GM21423 (cell line): Measurements from ENCODE around the gene CDK14.
A peak's percentile ranks its signal among the peaks of the same experiment; 100 is the strongest.

Experiments used
- ATAC-seq: cut with Tn5 transposase; IDR thresholded peaks from one replicate; pipeline ENCODE4 v1.9.1; 2021; ENCODE audit warnings: mild to moderate bottlenecking, moderate library complexity; ENCODE audit not compliant: unreplicated experiment

Gene CDK14

DNA sequence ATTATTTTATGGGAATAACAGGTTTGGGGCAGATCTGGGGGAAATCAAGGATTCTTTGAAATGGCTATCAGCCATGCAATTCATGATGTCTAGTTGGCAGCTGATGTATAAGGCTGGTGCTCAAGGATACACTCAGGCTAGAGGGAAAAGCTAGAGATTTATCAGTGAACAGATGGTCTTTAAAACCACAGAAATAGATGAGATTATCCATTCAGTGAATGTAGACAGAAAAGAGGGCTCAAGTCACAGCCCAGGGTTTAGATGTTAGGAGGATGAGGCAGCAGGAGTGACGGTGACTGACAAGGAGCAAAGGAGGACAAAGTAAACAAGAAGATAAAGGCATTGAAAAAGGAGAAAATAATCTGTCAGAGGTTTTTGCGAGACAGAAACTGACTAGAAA lies 238.7 kb downstream of the CDK14 start:
- no peak for ATAC-seq

DNA sequence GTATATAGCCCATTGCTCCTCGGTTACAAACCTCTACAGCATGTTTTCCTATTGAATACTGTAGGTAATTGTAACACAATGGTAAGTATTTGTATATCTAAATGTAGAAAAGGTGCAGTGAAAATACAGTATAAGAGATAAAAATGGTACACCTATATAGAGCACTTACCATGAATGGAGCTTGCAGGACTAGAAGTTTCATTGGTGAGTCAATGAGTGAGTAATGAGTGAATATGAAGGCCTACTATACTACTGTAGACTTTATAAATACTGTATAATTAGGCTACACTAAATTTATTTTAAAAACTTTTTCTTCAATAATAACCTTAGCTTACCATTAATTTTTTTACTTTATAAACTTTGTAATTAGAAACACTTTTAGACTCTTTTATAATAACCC lies 239.7 kb downstream of the CDK14 start:
- no peak for ATAC-seq

DNA sequence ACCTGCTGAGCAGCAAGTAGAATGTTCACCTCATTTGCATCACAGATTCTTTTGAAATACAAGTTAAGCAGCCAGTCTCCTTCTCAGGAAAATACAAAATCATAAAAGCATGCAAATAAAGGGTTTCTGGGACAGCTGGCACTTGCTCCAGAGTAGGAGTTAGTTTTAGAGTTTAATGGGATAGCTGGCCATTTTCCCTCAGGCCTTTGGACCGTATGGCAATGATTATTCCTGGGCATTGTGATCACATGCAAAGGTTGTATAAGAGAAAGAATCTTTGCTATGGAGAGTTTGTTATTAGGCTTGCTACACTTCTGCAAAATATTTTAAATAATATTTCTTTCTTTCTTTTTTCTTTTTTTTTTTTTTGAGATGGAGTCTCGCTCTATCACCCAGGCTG lies 240.8 kb downstream of the CDK14 start:
- no peak for ATAC-seq

DNA sequence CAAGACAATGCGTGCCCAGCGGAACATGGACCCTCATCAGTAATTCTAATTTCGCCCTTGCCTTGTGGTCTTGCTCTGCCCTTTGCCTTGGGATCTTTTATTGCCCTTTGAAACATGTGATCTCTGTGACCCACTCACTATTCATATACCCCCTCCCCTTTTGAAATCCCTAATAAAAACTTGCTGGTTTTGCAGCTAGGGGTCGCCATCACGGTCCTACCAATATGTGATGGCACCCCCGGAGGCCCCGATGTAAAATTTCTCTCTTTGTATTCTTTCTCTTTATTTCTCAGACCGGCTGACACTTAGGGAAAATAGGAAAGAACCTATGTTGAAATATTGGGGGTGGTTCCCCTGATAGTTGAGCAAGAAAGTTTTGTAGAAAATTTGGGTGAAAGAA lies 242.7 kb downstream of the CDK14 start:
- ATAC-seq: no peak

DNA sequence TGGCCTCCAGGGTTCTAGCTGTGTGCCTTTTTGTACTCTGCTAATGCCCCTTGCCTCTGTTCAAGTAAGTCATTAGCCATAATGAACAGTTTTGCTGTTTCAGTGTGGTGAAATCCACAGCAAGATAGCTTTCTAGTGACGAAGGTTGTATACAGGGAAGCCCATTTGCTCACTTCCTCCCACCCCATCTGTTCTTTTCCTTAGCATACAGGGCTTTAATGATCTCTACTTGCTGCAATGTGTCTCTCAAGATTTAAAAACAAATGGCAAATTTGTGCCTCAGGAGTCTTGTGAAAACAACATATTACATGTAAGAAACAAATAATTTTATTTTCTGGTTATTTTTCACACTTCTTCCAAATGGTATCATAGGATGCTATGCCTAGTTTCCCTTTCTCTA lies 243.2 kb downstream of the CDK14 start:
- no peak for ATAC-seq

DNA sequence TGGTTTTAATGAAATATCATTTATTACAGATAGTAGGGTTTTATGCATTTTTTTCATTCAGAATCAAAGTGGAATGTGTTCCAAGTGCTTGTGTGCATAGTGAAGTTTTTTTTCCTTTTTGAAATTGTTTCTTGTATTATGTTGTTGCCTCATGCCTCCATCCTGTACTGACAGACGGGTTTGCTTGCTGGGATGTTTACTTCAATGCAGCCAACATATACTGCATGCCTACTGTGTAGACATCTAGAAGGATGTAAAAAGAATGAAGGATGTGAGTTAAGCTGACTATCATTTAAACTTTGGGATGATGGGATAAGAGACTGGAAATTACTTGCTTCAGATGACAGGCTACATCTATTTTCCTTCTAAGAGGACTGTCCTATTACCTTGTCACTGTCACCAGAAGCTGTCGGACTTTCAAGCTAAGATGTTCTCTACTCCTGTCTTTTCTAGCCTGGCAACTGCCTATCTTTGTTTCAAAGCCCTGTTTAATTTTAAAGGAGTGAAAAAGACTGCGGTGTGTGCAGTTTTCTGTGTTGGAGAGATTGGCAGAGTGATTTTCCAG lies 243.7 kb downstream of the CDK14 start:
- ATAC-seq: no peak

DNA sequence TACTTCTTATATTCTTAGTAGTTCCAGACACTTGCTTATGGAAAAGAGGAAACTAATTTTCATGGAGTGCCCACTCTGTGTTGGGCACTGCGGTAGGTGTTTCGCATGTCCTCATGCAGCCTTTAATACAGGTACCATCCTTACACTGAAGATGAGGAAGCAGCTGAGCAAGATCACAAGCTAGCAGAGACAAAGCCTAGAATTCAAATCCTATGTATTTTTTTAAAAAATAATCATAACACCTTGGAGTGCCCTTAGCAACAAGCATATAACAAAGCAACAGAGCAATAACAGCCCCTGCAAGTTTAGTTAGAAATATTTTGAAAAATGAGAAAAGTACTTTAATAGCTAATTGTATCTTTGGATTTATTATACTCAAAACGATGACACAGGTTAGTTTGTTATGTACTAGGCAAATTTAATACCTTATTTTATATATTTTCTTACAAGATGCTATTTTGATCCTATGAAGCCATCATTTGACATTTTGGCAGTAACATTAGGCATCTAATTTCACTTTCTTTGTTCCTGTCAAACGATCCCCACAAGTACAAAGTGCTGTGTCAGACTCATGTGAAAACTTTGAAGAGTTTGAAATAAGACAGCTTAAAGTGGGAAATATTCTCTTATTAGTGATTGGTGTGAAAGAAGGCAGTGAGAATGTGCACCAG lies 245.8 kb downstream of the CDK14 start:
- ATAC-seq: no peak

DNA sequence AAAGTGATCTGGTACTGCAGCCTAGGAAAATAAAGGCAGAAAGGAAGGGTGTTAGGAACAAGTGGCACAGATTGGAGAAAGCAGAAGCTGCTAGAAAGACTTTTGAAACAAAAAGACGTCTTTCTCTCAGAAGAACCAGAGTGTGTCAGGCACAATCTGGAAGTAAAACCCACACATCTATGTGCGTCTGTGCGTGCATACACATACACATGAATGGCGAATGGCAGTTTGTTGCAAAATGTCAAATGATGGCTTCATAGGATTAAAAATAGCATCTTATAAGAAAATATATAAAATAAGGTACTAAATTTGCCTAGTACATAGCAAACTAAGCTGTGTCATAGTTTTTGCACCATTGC lies 246.3 kb downstream of the CDK14 start:
- no peak for ATAC-seq

DNA sequence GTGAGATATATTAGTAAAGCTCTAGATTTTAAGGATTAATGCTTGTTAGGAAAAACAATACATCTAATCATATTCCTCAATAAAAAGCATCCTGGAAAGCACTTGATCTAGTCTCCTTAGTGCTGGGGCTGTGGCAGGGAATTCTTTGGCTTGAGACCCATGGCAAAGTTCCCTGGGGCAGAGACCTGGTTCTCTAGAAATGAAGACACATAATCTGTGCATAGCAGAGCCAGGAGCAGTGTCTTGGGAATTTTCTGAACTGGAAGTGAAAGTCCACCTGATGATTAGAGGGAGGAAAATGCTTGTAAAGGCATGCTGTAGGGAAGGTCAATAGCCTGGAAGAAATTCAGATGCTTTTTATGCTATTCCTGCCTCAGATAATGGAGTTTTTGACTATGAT lies 247.4 kb downstream of the CDK14 start:
- no peak for ATAC-seq

DNA sequence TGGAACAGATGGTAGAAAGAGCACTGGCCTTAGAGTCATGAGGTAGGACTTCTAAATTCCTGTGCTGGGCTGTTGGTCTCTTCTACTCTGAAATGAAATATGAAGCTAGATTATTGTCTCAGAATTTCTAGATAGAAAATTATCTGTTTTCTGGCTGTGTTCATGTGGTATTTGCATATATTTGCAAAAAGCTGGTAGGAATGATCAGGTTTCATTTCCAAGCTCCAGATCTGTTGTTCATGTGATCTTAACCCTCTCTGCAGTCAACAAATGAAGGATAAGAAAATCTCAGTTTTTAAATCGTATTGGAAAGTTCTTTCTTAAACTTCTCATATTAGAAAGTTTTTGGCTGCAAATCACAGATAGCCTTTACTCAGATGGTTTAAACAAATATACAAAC lies 248.3 kb downstream of the CDK14 start:
- ATAC-seq: no peak

DNA sequence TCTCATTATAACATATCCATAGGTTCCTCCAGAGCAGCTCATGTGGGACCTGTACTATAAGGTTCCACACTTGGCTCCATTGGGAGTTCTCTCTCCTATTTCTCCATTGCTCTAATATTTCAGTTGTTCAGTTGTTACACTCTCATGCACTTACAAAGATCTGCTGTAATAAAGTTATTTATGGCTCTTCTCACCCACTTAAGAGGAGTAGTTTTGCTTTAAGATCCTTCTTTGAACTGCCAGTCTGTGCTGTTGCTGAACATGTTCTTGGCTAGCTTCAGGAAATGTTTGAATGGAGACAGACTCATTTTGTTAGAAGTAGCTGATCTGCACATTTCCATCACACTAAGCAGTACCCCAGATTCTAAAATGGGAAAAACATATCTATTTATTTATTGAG lies 250.1 kb downstream of the CDK14 start:
- no peak for ATAC-seq

DNA sequence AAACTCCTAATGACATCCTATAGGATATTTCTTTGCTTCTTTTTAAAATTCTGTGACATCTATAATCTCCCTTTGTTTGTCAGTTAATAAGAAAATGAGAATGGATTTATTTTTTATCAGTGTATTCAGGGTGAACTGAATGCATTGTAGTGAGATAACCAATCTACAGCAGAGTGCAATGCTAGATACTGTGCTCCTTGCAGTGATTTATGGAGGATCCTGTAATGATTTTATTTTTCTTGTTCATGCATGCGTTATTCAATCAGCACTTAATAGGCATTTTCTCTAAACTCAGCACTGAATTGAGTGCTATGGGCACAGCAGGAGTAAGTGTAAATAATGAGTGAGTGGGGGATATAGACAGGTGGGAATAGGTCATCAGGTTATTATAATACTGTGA lies 253.9 kb downstream of the CDK14 start:
- ATAC-seq: no peak

DNA sequence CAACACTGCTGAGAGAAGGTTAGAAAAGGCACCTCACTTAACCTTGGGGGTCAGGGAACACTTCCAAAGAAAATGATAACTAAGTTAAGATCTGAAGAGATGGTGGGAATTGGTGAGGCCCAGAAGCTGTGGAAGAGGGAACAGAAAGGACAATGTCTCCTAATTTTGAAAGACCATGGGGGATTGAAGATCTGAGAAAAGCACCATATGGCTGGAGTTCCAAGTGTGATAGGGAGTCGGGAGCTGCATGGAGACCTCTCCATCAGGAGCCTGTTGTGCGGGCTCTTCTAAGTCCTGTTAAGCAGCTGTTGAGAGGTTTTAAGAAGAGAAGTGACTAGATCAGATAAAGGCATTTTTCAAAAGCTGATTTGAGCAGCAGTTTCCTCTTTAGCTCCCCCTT lies 254.3 kb downstream of the CDK14 start:
- no peak for ATAC-seq

DNA sequence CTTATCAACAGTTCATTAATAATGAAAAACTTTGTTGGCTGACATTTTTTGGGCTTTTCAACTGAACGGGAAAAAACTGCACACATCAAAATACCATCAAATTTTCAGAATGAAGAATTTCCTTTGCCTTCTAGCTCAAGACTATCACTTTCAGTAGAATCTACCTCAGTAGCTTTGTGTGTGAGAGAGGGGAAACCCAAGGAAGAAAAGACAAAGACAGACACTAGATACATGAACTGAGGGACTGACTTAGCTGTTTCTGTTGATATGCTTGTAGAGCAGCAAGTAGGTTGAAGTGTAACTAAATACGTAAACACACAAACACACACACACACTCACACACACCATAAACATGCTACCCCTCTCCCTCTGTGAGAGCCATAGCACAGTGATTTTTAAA lies 257.1 kb downstream of the CDK14 start:
- ATAC-seq: peak; percentile 64

DNA sequence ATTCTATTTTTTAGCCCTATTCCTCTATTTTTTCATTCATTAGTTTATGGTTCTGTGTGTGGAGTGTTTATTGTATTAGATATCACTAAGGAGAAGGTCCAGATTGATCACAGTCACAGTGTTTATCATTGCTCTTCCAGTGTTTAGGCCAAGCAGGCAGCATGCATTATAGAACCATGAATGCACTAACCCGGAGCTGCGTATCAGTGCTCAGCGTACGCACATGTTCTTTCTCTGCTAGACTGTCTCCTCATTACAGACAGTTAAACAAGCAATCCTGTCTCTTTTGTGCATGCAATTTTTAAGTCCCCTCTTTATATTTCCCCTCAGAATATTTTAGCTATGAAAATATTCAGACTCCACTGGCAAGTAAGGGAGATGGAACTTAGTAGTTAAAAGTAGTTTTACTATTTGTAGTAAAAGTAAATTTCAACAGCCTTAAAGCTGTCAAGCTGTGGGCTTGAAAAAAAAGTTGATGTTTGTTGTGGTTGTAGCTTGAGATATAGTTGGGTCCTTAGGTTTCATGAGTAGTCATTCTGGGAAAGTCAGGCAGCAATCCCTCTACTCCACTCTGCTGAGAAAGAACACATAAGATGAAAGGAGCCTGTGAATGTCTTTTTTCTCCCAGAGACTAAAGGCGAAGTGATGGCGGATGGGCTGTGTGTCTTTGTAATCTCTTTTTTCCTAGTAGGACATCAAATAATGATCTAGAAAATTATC lies 260.4 kb downstream of the CDK14 start:
- no peak for ATAC-seq

DNA sequence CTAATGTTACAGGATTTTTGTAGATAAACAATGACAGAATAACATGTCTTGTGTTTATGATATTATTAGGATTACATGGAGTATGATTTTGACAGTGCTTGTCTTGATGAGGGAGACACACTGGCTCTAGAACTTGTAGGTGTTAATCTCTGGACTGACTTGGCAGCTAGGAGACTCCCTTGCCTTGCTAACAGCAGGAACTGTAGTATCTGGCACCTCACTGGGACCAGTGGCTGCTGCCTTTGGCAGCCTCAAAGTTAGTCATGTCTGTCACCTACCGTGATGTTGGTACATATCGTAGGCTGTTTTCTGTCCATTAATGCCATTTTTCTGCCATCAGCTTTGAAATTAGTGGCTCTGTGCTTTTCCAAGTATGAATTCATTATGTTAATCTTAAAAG lies 261.5 kb downstream of the CDK14 start:
- ATAC-seq: no peak

DNA sequence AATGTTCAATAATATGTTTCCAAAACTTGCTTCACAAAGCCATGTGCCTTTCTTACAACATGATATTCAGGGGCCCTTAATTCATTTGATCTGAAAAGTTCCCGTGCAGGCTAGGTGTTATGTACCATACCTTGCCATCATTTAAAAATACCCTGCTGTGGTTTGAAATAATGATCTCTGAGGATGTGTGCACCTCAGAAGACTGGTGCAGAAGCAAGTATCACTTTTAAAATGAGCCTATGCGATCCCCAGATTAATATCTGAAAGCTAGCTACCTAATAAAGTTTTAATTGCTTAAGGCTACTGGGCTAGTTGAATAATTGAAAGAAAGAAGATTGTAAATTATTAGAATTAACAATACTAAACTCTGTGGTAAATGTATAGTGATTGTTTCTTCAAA lies 262.4 kb downstream of the CDK14 start:
- no peak for ATAC-seq

DNA sequence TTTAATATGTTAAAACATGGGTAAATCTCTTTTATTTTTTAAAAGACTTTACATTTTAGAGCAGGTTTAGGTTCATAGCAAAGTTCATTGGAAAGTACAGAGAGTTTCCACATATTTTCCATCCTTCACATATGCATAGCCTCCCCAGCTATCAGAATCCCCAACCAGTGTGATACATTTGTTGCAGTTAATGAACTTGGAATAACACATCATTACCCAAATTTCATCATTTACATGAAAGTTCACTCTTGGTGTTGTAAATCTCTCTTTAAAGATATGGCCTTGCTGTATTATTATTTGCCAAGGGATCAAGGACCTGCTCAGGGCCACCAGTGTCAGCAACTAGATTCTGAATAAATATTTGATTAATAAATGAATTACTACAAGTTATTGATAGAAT lies 263.4 kb downstream of the CDK14 start:
- ATAC-seq: no peak

DNA sequence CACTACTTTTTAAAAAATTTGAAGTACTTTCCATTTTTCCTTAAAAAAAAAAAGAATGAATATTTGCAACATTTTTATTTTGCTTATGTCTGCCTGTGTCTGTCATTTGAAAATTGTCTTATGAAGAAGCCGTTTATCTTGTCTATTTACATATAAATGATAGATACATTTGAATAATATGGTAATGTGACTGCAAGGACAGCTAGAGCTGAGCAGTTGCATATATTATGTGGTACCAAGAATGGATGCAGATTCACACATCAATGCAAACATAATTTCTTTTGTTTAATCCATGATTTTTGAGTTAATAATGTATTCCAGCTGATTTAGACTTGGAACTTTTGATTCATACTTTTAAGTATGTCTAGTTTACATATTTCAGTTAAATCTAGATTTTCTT lies 268.0 kb downstream of the CDK14 start:
- ATAC-seq: no peak

DNA sequence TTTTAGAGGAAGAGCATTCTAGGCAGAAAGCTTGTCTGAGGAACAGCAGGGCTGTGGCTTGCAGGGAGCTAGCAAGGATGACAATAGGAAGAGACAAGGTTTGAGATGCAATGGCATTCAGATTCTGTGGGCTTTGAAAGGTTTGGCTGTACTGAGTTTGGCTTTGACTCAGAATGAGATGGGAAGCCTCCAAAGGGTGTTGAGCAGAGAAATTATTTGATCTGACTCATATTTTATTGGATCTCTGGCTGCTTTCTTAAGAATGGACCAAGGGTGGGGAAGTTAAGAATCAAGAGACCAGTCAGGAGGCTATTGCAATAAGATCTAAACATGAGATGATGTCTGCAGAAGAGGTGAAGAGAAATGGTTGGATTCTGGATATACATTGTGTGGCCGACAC lies 273.2 kb downstream of the CDK14 start:
- no peak for ATAC-seq

DNA sequence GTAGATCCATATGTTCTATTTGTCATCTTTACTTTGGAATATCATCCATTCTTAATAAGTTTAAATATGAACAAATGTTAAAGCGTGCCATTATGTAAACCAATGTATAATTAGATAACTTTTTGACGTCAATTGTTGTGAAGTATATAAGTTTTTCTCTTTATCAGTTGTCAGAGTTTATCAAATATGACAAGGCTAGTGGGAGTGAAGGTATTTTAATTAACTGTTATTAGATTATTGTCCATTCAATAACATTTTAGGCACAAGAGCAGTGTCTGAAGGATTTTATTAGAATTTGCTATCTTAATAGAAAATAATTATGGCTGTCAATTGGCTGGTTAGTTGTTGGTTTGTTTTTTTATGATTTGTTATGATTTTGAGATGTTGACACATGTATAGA lies 280.6 kb downstream of the CDK14 start:
- ATAC-seq: no peak

DNA sequence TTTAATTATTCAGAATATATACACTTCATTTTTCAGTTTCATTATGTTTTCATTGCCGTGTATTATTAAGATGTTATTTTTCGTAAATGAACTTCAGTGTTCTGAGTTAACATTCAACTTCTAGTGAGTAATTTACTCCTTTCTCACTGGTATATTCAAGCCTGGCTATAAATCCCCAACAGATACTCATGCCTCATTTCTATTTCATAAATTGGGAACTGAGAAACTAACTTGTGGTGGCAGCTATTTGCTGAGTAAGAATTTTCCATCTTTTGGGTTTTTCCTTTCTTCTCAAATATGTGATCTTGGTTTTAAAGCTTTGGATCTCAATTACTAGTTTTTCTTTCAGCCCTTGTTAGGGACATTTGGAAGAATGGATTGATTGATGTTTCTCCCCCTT lies 281.1 kb downstream of the CDK14 start:
- peak; percentile 76 for ATAC-seq

DNA sequence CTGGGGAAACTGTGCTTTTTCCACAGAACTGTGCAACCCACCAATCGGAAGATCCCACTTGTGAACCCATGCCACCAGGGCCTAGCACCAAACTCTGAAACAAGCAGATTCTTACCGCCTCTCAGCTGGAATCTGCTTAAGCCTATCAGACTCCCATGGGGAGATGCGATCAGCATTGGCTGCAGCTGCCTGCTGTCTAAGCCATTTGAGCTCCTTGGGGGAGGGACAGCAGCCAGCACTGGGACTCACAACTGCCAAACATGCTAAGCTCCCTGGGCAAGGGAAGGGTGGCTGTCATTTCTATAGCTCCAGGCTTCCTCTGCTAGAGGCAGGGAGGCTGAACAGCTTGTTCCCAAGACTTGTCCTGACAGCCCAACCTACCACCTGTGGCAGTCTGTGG lies 283.8 kb downstream of the CDK14 start:
- ATAC-seq: no peak
